Astrocyte (in vitro differentiated cells and primary cell): ENCODE data around the gene SFSWAP.

Experiments used
- CTCF ChIP-seq: IDR thresholded peaks from 2 replicates; pipeline ENCODE4 v1.5.1; 2011; ENCODE audit warnings: low read depth, mild to moderate bottlenecking, inconsistent platforms, low read length, moderate library complexity; ENCODE audit not compliant: insufficient read depth
- EZH2 ChIP-seq: IDR thresholded peaks from 2 replicates; pipeline ENCODE4 v1.6.1; 2012; ENCODE audit warnings: mild to moderate bottlenecking, low read length, inconsistent platforms; ENCODE audit not compliant: insufficient read depth

DNA sequence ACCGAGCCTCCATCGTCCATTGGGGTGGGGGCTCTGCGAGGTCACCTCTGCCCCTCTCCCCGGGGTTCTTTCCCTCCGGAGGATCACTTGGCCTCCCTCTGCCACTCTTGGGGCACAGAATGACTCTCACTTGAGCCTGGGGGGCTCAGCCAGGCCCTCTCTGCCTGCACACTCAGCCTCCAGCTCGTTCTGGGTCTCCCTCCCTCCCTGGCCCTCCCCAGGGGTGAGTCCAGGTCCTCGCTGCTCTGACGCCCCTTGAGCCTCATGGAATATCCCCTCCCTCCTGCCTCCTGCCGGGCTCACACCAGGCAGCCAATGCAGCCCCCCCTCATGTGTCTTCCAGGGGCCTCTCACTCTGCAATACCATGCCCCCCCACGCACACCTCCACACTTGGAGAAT is 17.7 kb upstream of the SFSWAP start:
- TF ChIP-seq CTCF = no peak
- TF ChIP-seq EZH2 = no peak
